NB4 (cell line): ENCODE results near the gene ECE1.

Source experiments
- DNase-seq: peaks from one replicate; pipeline ENCODE4 v3.0.0; 2010; ENCODE audit warnings: low read depth
- H3K4me3 ChIP-seq: one replicate; pipeline ENCODE4 v1.5.1; 2011; ENCODE audit warnings: mild to moderate bottlenecking, low read depth, low read length, moderate library complexity
- MAX ChIP-seq: IDR thresholded peaks from 2 replicates; pipeline ENCODE4 v1.6.1; 2011; ENCODE audit warnings: low read depth, low read length
- MYC ChIP-seq: IDR thresholded peaks from 2 replicates; pipeline ENCODE4 v1.6.1; 2011; ENCODE audit warnings: low read depth, low read length
- POLR2A ChIP-seq: IDR thresholded peaks from 2 replicates; pipeline ENCODE4 v1.6.1; 2011; ENCODE audit warnings: mild to moderate bottlenecking; ENCODE audit not compliant: insufficient read length; ENCODE audit errors: extremely low read depth
- TF ChIP-seq, protein P1 (sequence below): IDR thresholded peaks from one replicate; pipeline ENCODE4 v1.5.1; 2012; ENCODE audit warnings: low read depth, low read length

ECE1 gene

DNA sequence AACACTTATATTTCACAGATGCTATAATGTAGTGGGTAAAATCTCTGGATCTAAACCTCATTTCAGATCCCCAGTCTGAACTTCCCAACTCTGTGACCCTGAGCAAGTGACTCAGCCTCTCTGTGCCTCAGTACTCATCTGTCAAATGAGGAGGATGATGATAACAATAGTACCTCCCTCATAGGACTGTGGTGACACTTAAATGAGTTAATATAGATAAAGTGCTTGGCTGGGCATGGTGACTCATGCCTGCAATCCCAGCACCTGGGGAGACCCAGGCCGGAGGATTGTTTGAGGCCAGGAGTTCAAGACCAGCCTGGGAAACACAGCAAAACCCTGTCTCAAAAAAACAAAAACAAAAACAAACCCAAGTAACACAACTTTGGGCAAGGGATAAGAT is 4.7 kb upstream of the ECE1 start:
- TF ChIP-seq, protein P1, sequence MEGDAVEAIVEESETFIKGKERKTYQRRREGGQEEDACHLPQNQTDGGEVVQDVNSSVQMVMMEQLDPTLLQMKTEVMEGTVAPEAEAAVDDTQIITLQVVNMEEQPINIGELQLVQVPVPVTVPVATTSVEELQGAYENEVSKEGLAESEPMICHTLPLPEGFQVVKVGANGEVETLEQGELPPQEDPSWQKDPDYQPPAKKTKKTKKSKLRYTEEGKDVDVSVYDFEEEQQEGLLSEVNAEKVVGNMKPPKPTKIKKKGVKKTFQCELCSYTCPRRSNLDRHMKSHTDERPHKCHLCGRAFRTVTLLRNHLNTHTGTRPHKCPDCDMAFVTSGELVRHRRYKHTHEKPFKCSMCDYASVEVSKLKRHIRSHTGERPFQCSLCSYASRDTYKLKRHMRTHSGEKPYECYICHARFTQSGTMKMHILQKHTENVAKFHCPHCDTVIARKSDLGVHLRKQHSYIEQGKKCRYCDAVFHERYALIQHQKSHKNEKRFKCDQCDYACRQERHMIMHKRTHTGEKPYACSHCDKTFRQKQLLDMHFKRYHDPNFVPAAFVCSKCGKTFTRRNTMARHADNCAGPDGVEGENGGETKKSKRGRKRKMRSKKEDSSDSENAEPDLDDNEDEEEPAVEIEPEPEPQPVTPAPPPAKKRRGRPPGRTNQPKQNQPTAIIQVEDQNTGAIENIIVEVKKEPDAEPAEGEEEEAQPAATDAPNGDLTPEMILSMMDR: no peak
- TF ChIP-seq MYC (no peak), MAX (no peak), POLR2A (no peak)
- DNase-seq: no peak
- no peak overlapping the region for H3K4me3 ChIP-seq

- TF ChIP-seq, protein P1: no peak
- TF ChIP-seq POLR2A (no peak), MAX (no peak), MYC (no peak)
- peak; percentile 79 for DNase-seq
- no peak overlapping the region for H3K4me3 ChIP-seq
Measured at GRCh38 chr1:21294266-21294989, 4.2 kb upstream of the ECE1 start.

DNA sequence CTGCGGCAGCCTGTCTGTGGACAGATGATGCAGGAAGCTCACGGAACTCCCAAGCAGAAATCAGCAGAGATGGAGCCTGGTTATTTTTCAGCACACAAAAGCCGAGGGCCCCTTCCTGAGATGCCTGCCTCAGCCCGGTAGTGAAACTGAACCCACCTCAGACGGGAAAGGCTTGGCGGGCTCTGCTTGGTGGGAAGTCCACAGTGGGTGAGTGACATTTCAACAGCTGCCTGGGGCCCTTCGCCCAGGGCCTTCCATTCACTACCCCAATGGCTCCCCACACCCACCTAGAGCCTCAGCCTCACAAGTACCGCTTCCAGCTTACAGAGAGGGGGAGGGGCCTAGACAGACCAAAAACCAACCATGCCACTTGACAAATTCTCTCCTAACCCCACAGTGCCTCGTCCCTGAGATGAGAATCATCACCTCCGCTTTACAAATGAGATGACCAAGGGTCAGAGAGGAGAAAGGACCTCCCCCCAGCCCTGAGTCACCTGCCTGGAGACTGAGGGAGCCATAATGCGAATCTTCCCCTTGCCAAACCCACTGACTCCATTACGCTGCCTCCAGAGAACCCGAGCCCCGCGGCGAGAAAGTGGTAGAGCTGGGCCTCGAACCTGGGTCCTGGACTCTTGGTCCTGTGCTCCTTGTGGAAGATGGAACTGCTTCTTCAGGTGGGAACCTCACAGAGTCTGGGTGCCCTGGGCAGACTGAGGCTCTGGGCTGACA is 3.4 kb upstream of the ECE1 start:
- TF ChIP-seq POLR2A (no peak), MYC (no peak), MAX (no peak)
- TF ChIP-seq, protein P1: no peak
- DNase-seq: no peak
- H3K4me3 ChIP-seq: no peak overlapping the region

- H3K4me3 ChIP-seq: no peak overlapping the region
- no peak for DNase-seq
- TF ChIP-seq, protein P1: no peak
- TF ChIP-seq POLR2A (no peak), MAX (no peak), MYC (no peak)
Measured at GRCh38 chr1:21292984-21293536, 2.8 kb upstream of the ECE1 start.

GRCh38 chr1:21292503-21292983 is 2.3 kb upstream of the ECE1 start:
- TF ChIP-seq MAX (no peak), MYC (no peak), POLR2A (no peak)
- TF ChIP-seq, protein P1: no peak
- H3K4me3 ChIP-seq: no peak overlapping the region
- no peak for DNase-seq
